Esophagus muscularis mucosa (tissue), 4 donors: Measurements from ENCODE around the gene NCOA7.

Source experiments
- CTCF ChIP-seq, 3 experiments: fragments of 200-600 bp in 2 of 3; fragments of 450-650 bp in 1 of 3; sonication (generic) in 2 of 3; IDR thresholded peaks; one replicate each; pipeline ENCODE4 v1.5.1; 2017 to 2019; ENCODE audit warnings: antibody characterized with exemption in 3 of 3, mild to moderate bottlenecking in 2 of 3, moderate library complexity in 1 of 3
- EP300 ChIP-seq: sonication (generic); formaldehyde crosslinking; IDR thresholded peaks from one replicate; pipeline ENCODE4 v1.6.1; 2017; ENCODE audit warnings: antibody characterized with exemption
- POLR2A ChIP-seq: fragments of 450-650 bp; IDR thresholded peaks from one replicate; pipeline ENCODE4 v1.6.1; 2017; ENCODE audit warnings: antibody characterized with exemption, moderate library complexity, mild to moderate bottlenecking, low read depth

- TF ChIP-seq CTCF (IDR thresholded peaks at IDR 0.05) (no peak), EP300 (no peak), POLR2A (no peak)
Measured at GRCh38 chr6:125951323-125951722, 160.6 kb downstream of the NCOA7 start.
